Astrocyte of the spinal cord (primary cell): ENCODE measurements around the gene RSPRY1.
"Not testable (repeated sequence)": the region's sequence is repeated elsewhere in the genome, so short reads cannot be mapped to it uniquely, and the experiment has no call there.

Source experiments
- DNase-seq: peaks from one replicate; pipeline ENCODE4 v3.0.0; 2011; ENCODE audit warnings: low read depth, low spot score
- H3K4me3 ChIP-seq: 2 replicates; pipeline ENCODE4 v1.5.1; 2011; ENCODE audit warnings: low read depth, mild to moderate bottlenecking, low read length, moderate library complexity
- CTCF ChIP-seq: IDR thresholded peaks from 2 replicates; pipeline ENCODE4 v1.5.1; 2012; ENCODE audit warnings: low read depth, mild to moderate bottlenecking, low read length, inconsistent platforms
- in situ Hi-C: cut with HindIII; loops from 2 replicates; pipeline ENCODE4 v1.10.0; 2017; ENCODE audit warnings: low sequenced_read_pairs

The RSPRY1 gene

GRCh38 chr16:57264381-57264780 is 78.3 kb downstream of the RSPRY1 start:
- no peak overlapping the region for H3K4me3 ChIP-seq
- in situ Hi-C loops: no loop called here
- no peak for DNase-seq

DNA sequence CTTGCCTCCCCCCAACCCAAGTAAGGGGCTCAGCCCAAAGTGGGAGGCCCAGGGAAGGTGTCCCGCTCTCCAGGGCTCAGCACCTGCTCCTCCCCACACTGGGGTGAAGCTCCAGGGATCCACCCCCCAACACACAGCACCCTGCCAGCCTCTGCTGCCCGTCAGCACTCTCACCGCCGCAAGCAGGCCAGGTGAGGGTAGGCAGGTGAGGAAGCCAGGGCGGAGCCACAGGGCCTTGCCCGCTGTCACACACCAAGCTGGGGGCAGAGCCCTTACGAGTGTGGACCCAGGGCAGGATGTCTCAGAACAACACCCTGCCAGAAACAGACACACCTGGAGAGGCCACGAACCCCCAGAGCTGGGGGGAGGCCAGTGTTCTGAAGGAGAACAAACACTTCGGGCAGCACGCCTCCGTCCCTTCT is 78.8 kb downstream of the RSPRY1 start:
- in situ Hi-C loops: no loop called here
- H3K4me3 ChIP-seq: no peak overlapping the region
- no peak for TF ChIP-seq CTCF
- no peak for DNase-seq

More at GRCh38 chr16:57264381-57264780, 78.3 kb downstream of the RSPRY1 start:
- no peak for TF ChIP-seq CTCF

DNA sequence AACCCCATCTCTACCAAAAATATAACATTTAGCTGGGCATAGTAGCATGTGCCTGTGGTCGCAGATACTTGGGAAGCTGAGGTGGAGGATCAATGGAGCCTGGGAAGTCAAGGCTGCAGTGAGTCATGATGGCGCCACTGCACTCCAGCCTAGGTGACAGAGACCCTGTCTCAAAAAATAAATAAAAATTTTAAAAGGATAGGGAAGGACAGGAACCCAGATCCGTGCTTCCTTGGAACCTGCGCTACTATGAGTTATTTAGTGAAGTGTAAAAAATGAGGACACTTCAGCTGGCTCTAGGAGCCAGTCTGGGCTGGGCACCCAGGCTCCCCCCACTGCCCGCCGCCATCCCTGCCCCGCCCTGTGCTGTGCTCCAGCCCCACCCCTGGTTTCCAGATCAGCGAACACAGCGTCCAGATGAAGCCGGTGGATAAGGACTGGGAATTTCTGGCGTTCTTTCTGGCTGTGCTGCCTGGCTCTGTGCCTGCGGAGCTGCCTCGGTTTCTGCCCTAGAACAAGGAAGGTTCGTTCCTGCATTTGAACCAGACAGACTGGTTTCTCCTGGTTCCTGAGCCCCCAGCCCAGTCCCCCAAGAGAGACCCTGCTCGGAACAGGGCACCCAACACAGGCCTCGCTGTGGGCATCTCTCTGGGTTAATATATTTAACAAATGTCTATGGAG is 79.9 kb downstream of the RSPRY1 start:
- in situ Hi-C loops: no loop called here
- no peak overlapping the region for H3K4me3 ChIP-seq
- DNase-seq: no peak
- TF ChIP-seq CTCF: no peak

- no peak for DNase-seq
- in situ Hi-C loops: no loop called here
- no peak for TF ChIP-seq CTCF
- H3K4me3 ChIP-seq: no peak overlapping the region
These were observed 80.6 kb downstream of the RSPRY1 start for GRCh38 chr16:57266531-57267260.

- in situ Hi-C loops, DNase-seq, H3K4me3 ChIP-seq: not testable (repeated sequence)
These were observed 81.2 kb downstream of the RSPRY1 start for GRCh38 chr16:57267343-57267742.

- in situ Hi-C loops: no loop called here
- H3K4me3 ChIP-seq: no peak overlapping the region
- DNase-seq: no peak
- TF ChIP-seq CTCF: no peak
These were observed 83.0 kb downstream of the RSPRY1 start for GRCh38 chr16:57268804-57269800.
